HG02571 (cell line): Measurements from ENCODE around the gene GALNT13.

Experiments
- ATAC-seq: cut with Tn5 transposase; IDR thresholded peaks from one replicate; pipeline ENCODE4 v1.9.1; 2021; ENCODE audit warnings: mild to moderate bottlenecking, moderate library complexity; ENCODE audit not compliant: unreplicated experiment

GALNT13 gene

DNA sequence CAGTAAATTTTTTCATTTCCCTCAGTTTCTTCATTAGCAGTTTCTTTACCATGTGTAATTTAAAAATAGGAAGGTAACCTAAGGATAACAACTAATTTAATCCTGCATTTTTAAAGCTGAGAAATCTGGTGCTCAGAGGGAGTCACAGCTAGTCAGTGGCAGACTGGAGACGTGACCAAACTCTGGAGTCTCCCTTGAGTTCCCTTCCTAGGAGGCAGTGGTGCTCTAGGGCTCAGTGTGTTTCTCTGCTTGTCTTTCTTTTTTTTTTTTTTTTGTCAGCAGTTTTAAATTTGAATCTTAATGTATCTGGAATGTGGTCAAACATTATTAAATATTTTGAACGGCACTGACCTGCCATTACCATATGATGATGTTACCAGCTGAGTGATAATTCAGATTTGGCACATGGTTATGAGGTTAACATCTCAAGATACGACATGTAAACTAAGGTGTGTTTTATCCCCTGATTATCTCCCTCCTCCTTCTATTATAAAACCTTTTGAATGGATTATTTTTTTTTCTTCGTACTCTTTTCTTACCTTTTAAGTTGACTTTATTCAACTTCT, 226.2 kb downstream of the GALNT13 start:
- ATAC-seq = no peak

DNA sequence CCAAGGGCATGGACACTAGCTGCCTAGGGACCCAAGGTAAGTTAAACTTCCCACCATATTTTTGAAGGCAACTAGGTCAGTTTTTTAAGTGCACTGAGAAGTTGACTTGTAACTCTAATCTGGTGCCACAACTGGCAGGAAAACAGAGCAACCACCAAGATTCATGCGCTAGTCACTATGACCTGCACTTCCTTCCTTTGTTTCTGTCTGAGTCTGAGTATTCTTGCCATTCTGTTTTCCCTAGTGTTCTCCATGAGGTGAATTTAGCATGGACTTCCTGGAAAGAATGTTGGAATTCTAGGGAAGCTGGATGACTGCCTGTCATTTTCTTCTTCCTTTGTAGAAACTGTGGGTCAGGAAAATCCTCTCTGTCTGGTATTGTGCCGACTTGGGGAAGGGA, 249.0 kb downstream of the GALNT13 start:
- ATAC-seq = no peak

DNA sequence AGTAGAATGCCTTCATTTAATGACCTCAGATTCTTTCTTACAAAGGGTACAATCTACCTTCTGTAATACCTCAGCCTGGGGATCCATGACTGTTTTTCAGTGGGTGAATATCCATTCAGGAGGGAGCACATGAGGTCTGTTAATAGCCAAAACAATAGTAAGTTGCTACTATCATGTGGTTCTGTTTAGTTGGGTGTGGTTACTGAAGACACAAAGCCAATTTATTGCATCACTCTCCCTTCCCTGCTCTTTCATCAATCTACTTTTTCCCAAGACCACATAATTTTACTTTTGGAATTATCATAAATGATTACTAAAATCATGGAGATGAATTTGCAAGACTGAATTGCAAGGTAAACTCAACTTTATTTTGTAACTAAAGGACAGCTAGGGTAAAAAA, 254.2 kb downstream of the GALNT13 start:
- no peak for ATAC-seq

DNA sequence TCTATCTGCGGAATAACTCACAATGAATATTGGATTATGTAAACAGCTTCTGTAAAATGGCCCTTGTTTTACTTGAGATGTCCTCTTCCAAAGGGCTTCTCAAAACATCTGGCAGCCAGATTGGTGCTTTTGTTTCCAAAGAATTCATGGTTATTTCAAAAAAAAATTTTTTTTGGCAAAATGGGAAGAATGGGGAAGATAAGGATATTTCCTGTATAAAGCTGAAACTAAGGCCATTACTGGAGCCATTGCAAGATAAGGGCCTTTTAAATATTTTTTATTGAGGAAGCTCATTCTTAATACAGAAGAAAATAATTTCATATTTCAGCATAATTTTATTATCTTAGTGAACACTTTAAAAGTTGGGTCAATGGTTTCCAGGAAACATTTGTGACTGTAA, 259.1 kb downstream of the GALNT13 start:
- ATAC-seq = no peak

DNA sequence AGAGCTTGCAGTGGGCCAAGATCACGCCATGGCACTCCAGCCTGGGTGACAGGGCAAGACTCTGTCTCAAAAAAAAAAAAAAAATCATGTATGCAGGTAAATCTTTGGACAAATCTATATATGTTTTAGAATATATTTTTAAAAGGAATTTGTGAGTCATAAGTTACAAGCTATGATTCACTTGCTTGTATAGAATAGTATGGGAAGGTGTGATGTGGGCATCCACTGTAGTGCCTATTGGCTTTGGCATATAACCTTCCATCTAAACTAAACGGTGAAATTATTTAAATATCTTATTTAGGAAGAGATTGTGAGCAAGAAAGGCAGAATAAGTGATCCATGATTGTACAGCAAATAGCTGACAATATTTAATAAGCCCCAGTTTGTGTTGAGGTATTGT, 261.1 kb downstream of the GALNT13 start:
- ATAC-seq = no peak

DNA sequence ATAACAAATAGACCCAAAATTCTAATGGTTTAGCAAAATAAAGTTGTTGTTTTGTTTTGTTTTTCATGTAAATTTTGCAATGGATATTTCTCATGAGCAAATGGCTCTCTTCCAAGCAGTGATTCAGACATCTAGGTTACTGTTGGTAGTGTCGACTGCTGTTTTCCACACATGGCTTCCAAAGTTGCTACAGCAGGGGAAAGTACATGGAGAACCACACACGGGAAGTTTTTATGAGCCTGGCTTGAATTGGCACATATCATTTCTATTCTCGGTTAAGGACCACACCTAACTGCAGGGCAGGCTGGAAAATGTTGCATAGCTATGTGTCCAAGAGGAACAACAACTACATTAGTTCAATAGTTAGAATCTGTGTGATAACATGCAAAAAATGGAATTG, 262.1 kb downstream of the GALNT13 start:
- ATAC-seq = no peak

DNA sequence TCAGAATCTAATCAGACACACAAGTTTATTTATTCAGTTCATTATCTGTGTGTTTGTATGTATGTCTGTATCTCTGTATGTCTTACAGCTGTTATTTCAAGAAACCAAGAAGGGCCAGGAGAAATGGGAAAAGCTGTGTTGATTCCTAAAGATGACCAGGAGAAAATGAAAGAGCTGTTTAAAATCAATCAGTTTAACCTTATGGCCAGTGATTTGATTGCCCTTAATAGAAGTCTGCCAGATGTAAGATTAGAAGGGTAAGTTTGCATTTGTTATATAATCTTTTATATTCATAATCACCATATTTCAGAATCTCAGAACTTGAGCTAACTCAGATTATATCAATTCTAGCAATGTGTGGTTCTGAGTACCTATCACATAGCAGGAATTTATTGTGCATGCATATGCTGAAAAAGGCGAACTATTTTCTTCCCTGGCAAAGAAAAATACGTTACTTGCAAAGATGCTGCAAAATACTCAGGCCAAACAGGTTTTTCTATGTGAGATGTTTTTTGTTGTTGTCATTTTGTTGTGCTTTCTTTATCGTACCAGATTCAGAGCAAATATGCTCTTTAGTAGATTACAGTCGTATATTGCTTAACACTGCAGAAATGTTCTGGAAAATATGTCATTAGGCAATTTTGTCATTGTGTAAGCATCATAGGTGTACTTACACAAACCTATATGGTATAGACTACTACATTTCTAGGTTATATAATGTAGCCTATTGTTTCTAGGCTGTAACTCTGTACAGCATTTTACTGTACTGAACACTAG, 268.7 kb downstream of the GALNT13 start:
- no peak for ATAC-seq

DNA sequence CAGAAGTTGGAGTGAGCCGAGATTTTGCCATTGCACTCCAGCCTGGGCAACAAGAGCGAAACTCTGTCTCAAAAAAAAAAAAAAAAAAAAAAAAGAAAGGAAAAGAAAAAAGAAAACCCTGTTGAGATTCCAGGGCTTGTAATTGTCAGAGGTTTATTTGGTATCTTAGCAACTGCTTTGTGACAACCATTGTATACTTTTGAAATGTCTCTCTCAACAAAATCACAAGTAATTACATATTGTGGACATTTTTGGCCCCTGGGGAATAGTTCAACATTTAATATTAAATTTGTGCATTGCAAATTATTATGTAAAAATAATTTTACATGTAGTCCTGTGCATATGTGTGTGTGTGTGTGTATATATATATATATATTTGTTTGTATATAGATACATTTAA, 270.8 kb downstream of the GALNT13 start:
- no peak for ATAC-seq

DNA sequence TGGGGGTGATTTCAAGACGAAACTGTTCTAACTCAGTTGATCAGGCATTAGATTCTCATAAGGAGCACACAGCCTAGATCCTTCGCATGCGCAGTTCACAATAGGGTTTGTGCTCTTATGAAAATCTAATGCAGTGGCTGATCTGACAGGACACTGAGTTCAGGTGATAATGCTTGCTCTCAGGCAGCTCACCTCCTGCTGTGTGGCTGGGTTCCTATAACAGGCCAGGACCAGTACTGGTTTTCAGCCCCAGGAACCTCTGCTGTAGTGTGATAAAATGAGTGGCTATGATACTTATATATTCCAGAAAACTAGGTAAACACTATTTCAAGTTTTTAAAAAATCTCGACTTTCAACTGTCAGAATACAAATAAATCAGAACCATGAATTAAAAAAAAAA, 271.4 kb downstream of the GALNT13 start:
- no peak for ATAC-seq

DNA sequence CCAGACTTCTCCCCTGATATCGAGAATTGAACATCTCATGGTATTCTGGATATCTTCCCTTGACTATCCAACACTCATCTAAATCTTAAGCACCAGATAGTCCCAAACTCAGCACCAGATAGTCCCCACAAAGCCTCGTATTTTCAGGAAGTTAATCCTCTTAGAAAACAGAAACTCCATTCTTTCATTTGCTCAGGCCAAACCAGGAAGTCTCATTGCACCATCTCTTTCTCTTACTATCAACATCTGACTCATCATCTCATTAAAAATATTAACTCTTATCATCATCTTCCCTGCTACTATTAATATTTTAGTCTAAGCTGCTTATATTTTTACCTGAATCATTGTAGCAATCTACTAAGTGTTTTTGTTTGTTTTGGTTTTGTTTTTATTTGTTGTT, 286.4 kb downstream of the GALNT13 start:
- ATAC-seq = no peak

DNA sequence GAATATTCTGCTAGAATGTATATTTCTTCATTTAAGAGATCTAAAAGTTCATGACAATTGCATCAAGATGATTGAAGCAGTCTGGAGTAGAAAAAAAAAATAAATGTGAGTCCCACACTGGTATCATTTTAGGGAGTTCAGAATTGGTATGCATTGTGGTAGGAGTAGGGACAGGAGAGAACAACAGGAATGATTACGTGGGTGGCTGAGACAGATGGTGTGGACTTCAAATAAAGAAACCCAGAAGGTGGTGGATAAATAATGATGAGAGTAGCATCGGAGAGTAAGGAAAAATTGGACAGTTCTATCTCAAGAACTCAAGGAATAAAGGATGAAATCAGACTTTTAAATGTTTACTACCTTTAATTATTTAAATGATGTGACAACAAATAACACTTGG, 289.6 kb downstream of the GALNT13 start:
- ATAC-seq = no peak

DNA sequence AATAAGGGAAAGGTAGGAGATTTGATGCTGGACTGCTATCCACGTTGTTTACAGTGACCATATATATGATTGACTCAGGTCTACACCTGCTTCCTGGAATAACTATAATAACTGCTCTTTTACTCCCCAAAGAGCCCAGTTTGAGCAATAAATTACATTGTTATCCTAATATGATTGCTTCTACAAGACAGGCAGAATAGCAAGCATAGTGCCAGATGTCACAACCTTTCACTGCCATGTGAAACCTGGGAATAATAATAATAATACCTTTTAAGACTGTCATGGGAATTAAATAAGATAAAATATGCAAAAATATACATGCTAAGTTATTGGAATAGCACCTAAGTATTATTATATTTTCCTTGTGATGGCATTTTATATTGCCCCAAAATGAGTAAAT, 298.7 kb downstream of the GALNT13 start:
- ATAC-seq = no peak

DNA sequence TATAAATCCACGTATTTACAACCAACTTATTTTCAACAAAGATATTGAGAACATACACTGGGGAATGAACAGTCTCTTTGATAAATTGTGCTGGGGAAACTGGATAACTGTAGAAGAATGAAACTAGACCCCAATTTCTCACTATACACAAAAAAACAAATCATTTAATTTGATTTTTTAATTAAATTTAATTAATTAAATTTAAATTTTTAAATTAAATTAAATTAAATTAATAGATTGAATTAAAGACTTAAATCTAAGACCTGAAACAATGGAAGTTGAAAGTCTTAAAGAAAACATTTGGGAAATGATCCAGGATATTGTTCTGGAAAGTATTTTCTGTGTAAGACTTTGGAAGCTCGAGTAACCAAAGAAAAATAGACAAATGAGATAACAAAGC, 301.4 kb downstream of the GALNT13 start:
- no peak for ATAC-seq

DNA sequence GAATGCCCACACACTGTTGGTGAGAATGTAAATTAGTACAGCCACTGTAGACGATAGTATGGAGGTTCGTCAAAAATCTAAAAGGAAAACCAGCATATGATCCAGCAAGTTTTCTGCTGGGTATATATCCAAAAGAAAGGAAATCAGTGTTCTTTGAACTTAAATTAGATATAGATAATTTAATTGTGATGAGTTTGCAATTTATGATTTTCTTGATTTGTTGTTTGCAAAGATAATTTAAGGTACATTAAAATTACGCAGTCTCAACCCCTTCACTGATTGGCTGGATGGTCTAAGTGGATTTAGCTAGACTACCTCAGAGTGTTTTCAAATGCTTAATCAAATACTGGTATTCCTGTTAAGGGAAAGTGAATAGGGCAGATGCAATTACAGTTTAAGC, 302.2 kb downstream of the GALNT13 start:
- ATAC-seq = no peak

DNA sequence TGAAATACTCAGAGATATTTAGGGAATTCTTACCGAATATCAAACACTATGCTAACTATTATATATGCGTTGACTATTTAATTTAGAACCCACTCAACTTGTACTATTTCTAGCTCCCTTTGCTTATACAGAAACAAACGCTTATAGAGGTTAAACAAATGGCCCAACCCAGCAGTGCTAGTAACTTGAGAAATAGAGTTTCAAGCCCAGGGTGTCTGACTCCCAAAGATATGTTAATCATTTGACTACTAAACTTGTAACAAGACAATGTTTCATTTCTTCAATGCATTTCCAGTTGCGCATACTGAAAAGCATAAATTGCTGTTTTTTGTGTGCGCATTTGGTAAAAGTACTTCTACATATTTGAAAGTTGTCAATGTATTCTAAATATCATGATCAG, 310.3 kb downstream of the GALNT13 start:
- ATAC-seq = no peak

DNA sequence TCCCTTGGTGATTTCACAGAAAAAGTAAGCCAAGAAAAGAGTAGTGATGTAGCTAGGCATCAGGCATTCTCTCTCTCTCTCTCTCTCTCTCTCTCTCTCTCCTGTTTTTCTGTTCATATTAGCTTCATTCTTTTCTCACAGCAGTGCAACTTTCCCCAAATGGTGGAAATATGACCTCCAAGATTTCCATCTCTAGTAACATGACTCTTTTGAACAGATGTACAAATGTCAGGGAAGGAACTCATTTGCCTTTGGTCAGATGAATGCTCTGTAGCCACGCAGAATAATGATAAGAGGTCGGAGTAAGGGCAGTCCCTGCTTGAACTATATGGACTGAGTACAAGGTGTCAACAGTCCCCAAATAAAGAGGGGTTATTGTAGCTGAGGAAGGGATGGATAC, 316.2 kb downstream of the GALNT13 start:
- ATAC-seq = no peak

DNA sequence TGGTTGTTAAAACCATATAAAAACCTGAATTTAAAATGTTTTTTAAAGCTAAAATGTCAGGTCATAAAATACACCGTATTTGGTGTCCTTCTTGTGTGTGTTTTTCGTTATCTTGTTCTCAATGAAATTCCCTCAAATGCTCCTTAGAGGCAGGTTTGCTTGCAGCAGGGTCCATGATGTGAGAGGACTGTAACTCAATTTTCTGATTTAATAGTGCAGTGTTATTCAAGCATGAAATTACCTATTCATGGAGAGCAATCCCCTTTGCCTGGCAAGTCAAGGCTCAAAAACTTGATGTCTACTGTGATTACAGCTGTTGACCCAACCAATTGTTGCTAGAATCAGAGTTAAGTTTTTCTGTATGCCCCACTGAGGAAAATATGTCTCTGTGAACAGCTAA, 318.2 kb downstream of the GALNT13 start:
- ATAC-seq = no peak

DNA sequence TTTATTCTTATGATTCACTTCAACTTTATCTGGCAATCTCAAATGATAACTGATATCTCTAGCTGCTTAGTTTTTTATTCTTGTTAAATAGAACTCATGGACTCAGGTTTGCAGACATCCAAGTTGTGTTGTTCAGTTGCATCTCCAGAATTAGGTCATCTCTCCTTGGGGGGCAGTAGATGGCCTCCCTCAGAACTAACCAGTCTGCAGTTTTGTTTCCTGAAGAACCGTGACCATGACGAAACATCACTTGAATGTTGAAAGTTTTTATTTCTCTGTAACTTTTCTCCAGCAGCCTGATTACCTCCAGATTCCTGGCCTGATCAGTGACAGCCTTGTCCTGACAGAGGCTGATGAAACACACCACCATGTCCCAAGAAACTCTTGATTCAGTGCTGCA, 321.5 kb downstream of the GALNT13 start:
- no peak for ATAC-seq

DNA sequence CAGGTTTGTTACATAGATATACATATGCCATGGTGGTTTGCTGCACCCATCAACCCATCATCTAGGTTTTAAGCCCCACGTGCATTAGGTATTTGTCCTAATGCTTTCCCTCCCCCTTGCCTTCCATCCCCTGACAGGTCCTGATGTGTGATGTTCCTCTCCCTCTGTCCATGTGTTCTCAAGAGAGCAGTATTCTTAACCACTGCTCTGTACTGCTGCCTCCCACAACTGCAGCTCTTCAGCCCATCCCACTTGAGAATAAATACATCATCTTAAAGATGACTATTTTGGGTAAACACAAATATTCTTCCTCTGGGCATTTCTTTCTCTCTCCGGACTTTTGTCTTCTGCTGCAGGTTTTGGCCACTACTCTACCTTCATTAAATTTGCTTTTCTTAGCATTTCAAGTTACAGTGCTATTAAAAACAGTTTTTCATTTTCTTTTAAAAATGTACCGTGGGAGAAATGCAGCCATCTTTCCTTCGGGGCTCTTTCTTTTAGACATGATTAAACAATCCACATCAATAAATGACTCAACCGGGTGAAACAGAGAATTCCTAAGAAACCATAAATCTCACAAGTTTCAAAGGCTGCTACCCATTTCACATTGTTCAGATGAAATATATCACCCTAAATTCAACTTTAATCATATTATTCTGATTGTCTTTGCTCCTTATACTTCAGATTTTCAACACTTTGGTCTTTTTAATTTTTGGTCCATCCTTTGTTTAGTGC, 323.4 kb downstream of the GALNT13 start:
- ATAC-seq = no peak

DNA sequence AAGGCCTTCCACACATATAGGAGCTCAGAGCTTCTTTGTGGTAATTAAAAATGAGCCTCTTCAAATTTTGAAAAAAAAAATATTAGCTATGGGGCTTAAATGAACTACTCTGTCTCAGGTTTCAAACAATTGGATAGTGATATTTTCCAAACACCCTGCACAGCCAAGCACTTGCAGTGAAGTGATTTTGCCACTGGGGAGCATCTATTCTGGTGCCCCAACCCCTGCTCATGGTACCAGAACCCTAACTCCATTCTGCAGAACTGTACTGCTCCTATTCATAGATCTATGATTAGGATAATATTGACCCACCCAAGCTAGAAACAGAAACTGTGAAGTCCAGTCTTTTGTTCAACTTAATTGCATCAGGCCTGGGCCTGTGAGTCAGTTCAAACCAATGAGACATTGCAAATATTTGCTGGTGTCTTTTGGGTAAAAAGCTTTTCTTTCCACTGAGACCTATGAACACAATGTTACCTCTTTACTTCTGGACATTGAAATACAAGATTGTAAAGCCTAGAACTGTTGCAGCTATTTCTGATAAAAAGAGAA, 324.0 kb downstream of the GALNT13 start:
- ATAC-seq = no peak

DNA sequence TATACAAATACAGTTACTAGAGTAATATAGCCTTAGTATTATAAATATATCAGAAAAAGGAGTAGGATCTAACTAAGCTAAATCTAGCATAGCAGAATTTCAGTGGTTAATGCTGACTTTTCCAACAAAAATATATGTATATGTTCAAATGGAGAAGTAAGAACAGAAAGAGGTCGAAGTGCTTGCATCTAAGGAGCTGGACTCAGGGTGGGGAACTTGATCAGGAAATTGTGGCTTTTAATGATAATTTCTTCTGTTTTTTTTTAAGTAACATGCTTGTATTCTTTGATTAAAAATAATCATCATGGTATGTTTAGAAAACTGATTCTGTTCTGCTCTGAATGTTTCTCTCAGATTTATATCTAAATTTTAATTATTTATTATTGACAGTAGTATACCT, 327.1 kb downstream of the GALNT13 start:
- ATAC-seq = no peak

DNA sequence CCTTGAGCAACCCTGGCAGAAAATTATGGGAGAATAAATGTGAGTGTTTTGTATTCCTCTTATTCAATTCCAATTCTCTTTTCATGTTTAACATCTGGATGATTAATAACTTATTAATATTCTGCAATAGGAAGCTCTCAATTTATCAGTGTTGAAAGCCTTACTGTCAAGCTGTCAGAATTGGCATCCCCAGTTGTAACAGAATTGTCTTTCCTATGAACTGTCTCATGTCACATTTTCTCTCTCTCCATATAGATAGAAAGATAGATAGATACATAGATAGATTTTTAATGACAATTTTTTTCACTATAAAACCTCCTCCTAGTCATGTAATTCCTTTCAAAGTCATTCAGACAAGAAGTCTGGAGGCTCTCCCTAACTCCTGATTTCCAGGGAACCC, 331.5 kb downstream of the GALNT13 start:
- ATAC-seq = no peak
